C4-2B (cell line): ENCODE results near the gene IL6ST.

ENCODE experiments used
- CTCF ChIP-seq: fragments of 450-650 bp; conservative IDR thresholded peaks from 2 replicates; pipeline ENCODE4 v1.5.1; 2017; ENCODE audit warnings: mild to moderate bottlenecking
- ZFX ChIP-seq: fragments of 450-650 bp; IDR thresholded peaks from 2 replicates; pipeline ENCODE4 v1.6.1; 2017

GRCh38 chr5:55894135-55894534, 100.6 kb downstream of the IL6ST start:
- TF ChIP-seq CTCF (no peak), ZFX (no peak)
